ENCODE measurements around the gene CCDC192. TPM values are rescaled to one million over a fixed set of nuclear protein-coding genes. Genes with fewer than 3 reads are reported as not detected.

The CCDC192 gene
- total and polyA plus RNA-seq, 2 experiments from 2014 or later, result 0.40 TPM; not detected in 1

GRCh38 chr5:127875235-127876021 lies 172.2 kb downstream of the CCDC192 start:
- H2AFZ ChIP-seq, result no peak overlapping the region
- H3K4me3 ChIP-seq, result no peak overlapping the region
- no peaks in the 10 kb centered on the region for H3K4me1 ChIP-seq (ENCODE audit: insufficient read depth)
- no peaks in the 10 kb centered on the region for H3K79me2 ChIP-seq (replicated peaks; ENCODE audit: insufficient read depth)
- Mint-ChIP-seq H3K4me3 (no peak overlapping the region), H3K27me3 (ENCODE audit: insufficient read depth, low read depth, poor library complexity) (no peaks in the 10 kb centered on the region), H3K4me1 (peaks cover 6% of the 10 kb centered on the region; the same call in 1 of the 3 replicates), H3K9me3 (no peaks in the 10 kb centered on the region), H3K27ac (no peak overlapping the region), H3K36me3 (ENCODE audit: low read depth) (no peaks in the 10 kb centered on the region)
- H3F3A ChIP-seq (replicated peaks; ENCODE audit: low read depth), result no peaks in the 10 kb centered on the region
- DNase-seq (ENCODE audit: low spot score) (peak; percentile 76), ATAC-seq (peak; percentile 92)
- TF ChIP-seq CTCF (conservative IDR thresholded peaks at IDR 0.05; ENCODE audit: low read depth in 2 of 2) (peak; percentile 44 to 73), STAT1 (IDR thresholded peaks at IDR 0.05; ENCODE audit: unreplicated experiment) (no peak), EZH2 (IDR thresholded peaks at IDR 0.05; ENCODE audit: low read depth, unreplicated experiment) (no peak), POLR2AphosphoS5 (IDR thresholded peaks at IDR 0.05; ENCODE audit: low read depth) (no peak), ETS1 (IDR thresholded peaks at IDR 0.05) (no peak), ZNF331 (CRISPR knock-in tag; IDR thresholded peaks at IDR 0.05; ENCODE audit: low read depth) (no peak)
- H3K4me2 ChIP-seq, result no peak overlapping the region
- no peaks in the 10 kb centered on the region for H4K20me1 ChIP-seq (replicated peaks; ENCODE audit: insufficient read depth)
- no peaks in the 10 kb centered on the region for H3K9me2 ChIP-seq (ENCODE audit: insufficient read depth)
- no peaks in the 10 kb centered on the region for H3K36me3 ChIP-seq (ENCODE audit: insufficient read depth)
- no peak overlapping the region for H3K27ac ChIP-seq (ENCODE audit: low read depth)
- no peaks in the 10 kb centered on the region for H3K27me3 ChIP-seq (ENCODE audit: insufficient read depth)

- Mint-ChIP-seq H3K4me3 (no peak overlapping the region), H3K4me1 (peaks cover 6% of the 10 kb centered on the region; the same call in 1 of the 3 replicates), H3K9me3 (no peaks in the 10 kb centered on the region), H3K27ac (no peak overlapping the region), H3K36me3 (ENCODE audit: low read depth) (no peaks in the 10 kb centered on the region), H3K27me3 (ENCODE audit: insufficient read depth, low read depth, poor library complexity) (no peaks in the 10 kb centered on the region)
- no peaks in the 10 kb centered on the region for H4K20me1 ChIP-seq (replicated peaks; ENCODE audit: insufficient read depth)
- no peaks in the 10 kb centered on the region for H3K9me2 ChIP-seq (ENCODE audit: insufficient read depth)
- no peak for DNase-seq (ENCODE audit: low spot score)
- no peak for TF ChIP-seq CTCF (conservative IDR thresholded peaks at IDR 0.05; ENCODE audit: low read depth in 2 of 2)
- no peak for TF ChIP-seq STAT1 (IDR thresholded peaks at IDR 0.05; ENCODE audit: unreplicated experiment)
- no peak for TF ChIP-seq EZH2phosphoT487 (IDR thresholded peaks at IDR 0.05; ENCODE audit: unreplicated experiment)
- no peaks in the 10 kb centered on the region for H3K27me3 ChIP-seq (ENCODE audit: insufficient read depth)
- no peaks in the 10 kb centered on the region for H3F3A ChIP-seq (replicated peaks; ENCODE audit: low read depth)
- no peak overlapping the region for H2AFZ ChIP-seq
- H3K79me2 ChIP-seq (replicated peaks; ENCODE audit: insufficient read depth), result no peaks in the 10 kb centered on the region
- H3K36me3 ChIP-seq (ENCODE audit: insufficient read depth), result no peaks in the 10 kb centered on the region
- H3K4me3 ChIP-seq, result no peak overlapping the region
- no peak overlapping the region for H3K27ac ChIP-seq (ENCODE audit: low read depth)
- ATAC-seq, result no peak
- H3K4me1 ChIP-seq (ENCODE audit: insufficient read depth), result no peaks in the 10 kb centered on the region
- no peak overlapping the region for H3K4me2 ChIP-seq
These were observed 173.2 kb downstream of the CCDC192 start for GRCh38 chr5:127876384-127876783.
